Measurements from ENCODE around the gene TPSB2.

GRCh38 chr16:1192384-1193073 lies 37.5 kb downstream of the TPSB2 start:
- no peak for TF ChIP-seq CTCF (IDR thresholded peaks at IDR 0.05; ENCODE audit: borderline replicate concordance, extremely low read depth, low read length, poor library complexity, severe bottlenecking)
- TF ChIP-seq EZH2 (IDR thresholded peaks at IDR 0.05; ENCODE audit: borderline replicate concordance, low read depth, low read length, severe bottlenecking), result no peak
